Dermis microvascular lymphatic vessel endothelial cell (primary cell): ENCODE data around the gene TGFBR3. TPM values are rescaled to one million over a fixed set of nuclear protein-coding genes. Genes with fewer than 3 reads are reported as not detected.

Experiments used
- DNase-seq, 2 donors: peaks; one replicate each; pipeline versions ENCODE4 v3.0.0 to v3.0.0-alpha.2; 2010; ENCODE audit warnings: low read depth in 2 of 2
- total RNA-seq: library from RNA; depleted of rRNA; stranded (reverse); fragments of >200 nt; gene quantifications from 2 replicates; pipeline ENCODE4 v1.2.1, GENCODE V29; 2014

The TGFBR3 gene
- total RNA-seq, 1 donor from 2014 or later: 8.3 TPM

- no peak for DNase-seq
Observed at GRCh38 chr1:91653183-91653582, 232.8 kb downstream of the TGFBR3 start.

DNA sequence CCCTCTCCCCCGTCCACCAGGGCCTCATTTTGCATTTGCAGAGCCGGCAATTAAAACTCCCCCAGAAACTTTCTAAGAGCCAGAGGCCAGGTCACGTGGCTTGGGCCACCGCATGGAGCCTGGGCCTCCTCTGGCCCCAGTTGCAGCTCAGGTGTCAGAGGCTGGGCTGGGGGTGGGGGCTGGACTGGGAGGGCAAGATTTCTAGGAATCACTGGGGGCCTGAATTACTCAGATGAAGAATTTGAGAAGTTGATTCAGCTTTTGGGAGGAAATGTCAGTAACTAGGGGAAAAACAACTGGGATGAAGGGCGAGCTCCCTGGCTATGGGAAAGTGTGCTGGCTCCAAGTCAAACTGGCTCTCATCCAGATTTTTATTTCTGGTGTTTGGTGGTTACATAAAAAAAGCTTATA, 234.3 kb downstream of the TGFBR3 start:
- peak; percentile 67 to 86 for DNase-seq

DNA sequence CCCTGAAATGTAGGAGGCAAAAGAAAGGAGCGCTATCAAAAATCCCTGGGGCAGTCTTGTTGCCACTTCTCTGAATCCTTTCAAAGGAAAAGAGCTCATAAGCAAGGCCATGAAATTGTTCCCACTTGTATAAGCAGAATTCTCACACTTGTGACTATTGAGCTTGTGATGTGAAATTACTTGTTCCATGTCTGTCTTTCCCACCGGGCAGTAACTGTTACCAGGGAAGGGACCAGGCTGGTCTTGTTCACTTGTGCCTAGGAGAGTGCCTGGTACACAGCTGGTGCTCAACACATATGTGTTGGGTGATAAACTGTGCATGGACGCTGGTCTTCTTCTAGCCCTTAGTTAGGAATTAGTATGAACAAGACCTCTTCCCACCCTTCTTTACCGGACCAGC, 234.7 kb downstream of the TGFBR3 start:
- DNase-seq: no peak

DNA sequence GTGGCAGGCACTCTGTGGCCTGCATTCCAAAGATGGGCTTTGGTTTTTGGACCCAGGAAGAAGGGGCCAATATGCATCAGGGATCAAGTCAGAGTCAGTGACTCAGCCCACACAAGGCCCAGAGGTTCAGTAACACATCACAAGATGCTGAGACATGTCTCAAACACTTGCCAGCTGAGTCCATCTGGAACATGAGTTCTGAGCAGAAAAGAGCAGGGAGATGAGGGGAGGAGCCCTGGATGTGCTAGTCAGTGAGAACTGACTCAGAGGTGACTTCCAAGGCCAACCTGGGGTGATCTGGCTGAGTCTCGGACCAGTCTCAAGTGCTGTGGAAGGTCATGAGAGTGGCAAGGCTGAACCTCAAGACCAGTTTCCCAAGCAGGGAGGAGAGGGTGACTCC, 235.2 kb downstream of the TGFBR3 start:
- peak in 1 of 2 donors; percentile 59 for DNase-seq

DNA sequence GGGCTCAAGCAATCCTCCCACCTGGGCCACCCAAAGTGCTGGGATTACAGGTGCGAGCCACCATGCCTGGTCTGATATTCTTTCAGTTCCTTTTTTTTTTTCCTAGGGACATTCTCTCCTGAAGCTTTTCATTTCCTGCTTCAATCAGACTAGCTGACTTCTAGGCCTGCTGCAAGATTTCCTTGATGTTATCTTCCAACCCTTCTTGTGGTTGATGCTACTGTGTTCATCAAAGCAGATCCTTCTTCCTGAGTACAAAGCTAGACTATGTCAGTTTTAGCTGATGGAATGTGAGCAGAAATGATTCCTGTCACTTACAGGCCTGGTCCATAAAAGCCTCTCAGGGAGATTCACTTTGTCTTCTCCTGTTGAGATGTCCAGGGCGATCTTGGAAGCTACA, 238.9 kb downstream of the TGFBR3 start:
- no peak for DNase-seq

DNA sequence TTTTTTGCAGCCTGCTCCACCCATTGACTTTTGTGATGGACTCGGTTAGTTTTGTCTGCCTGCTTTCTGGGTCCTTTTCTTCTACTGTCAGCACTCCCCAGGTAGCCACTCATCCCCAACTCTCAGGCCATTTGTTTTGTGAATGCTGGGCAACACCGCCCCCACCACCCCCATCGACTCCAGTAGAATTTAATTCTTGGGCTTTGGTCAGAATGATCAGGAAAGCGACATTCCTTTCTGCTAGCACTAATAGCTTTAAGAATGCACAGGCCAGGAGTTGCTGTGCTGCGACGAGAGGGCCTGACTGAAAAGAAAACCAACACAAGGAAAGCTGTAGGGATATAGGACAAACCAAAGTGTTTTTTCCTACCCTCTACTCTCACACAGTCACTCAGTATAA, 240.9 kb downstream of the TGFBR3 start:
- DNase-seq: no peak

GRCh38 chr1:91643431-91643830, 242.5 kb downstream of the TGFBR3 start:
- no peak for DNase-seq

- no peak for DNase-seq
Observed at GRCh38 chr1:91640877-91641526, 244.9 kb downstream of the TGFBR3 start.

DNA sequence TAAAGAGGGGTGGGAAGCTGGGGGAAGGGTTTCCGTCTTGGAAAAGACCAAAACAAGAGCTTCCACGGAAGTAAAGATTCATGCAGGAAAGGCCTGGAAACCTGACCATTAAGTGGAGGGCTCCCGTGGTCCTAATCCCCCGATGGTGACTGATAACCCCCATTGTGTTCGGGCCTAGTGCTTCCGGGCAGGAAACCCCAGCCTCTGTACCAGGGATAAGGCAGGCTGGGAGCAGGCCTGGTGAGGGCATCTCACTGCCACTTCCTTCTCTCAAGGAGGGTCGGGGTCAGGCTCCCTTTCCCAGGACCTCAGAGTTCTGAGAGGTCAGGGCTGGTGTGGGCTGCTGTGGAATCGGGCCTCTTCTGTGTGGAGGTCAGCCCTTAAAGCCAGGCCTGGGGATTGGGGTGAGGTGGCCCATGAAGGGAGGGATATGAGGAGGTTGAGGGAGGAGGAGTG, 248.4 kb downstream of the TGFBR3 start:
- peak in 1 of 2 donors; percentile 72 for DNase-seq

- no peak for DNase-seq
Observed at GRCh38 chr1:91635763-91636162, 250.2 kb downstream of the TGFBR3 start.

DNA sequence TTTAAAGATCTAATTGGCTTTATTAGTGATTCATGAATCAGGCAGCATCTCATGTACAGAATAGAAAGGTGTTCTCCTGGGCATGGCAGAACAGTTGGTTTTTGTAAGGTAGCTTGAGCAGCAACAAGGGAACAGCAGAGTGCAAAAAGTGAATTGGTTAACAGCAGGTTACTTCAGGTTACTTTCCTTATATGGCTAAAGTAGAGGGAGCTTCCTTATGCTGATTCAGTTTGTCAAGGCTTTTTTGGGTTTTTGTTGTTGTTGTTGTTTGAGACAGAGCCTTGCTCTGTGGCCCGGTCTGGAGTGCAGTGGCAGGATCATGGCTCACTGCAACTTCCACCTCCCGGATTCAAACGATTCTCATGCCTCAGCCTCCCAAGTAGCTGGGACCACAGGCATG, 252.5 kb downstream of the TGFBR3 start:
- DNase-seq: no peak

- DNase-seq: no peak
Observed at GRCh38 chr1:91631718-91632330, 254.1 kb downstream of the TGFBR3 start.

- no peak for DNase-seq
Observed at GRCh38 chr1:91630803-91631202, 255.1 kb downstream of the TGFBR3 start.

Other genes with a start within 250 kb of the TGFBR3 start
- not detected in 2 replicates for gene BRDT, start 63.2 kb upstream of the TGFBR3 start, total RNA-seq
- gene EPHX4, start 143.8 kb upstream of the TGFBR3 start, total RNA-seq: 4.9 and 6.3 TPM in 2 replicates
- 0.25 and 0.26 TPM in 2 replicates for gene SETSIP, start 189.3 kb upstream of the TGFBR3 start, total RNA-seq
- 1.3 and 2.3 TPM in 2 replicates for gene BTBD8, start 194.2 kb upstream of the TGFBR3 start, total RNA-seq